Endothelial cell of umbilical vein (primary cell): ENCODE measurements around the gene ZCCHC14. TPM values are rescaled to one million over a fixed set of nuclear protein-coding genes. Genes with fewer than 3 reads are reported as not detected.

ENCODE experiments used
- BruUV-seq: library from RNA; stranded (reverse); fragments of 400-500 nt; replicated peaks from 2 replicates; lab custom pipeline; 2021; lab: Mats Ljungman, UMichigan
- CTCF ChIA-PET: fragments of 300-600, 350-600 bp; sonication (Branson Sonifier 250); formaldehyde crosslinking; loops from one replicate; lab custom pipeline; 2021; ENCODE audit warnings: antibody characterized with exemption, inconsistent platforms; lab: Charles Lee
- POLR2A ChIA-PET: fragments of 300-600, 350-600 bp; sonication (Branson Sonifier 250); formaldehyde crosslinking; loops from one replicate; lab custom pipeline; 2021; ENCODE audit warnings: antibody characterized with exemption, inconsistent platforms; lab: Charles Lee
- DNase-seq: peaks from one replicate; pipeline ENCODE4 v3.0.0-alpha.2; 2011; ENCODE audit warnings: low read depth, low spot score
- FAIRE-seq: peaks from 2 replicates; lab custom pipeline; 2011; peaks lifted over from hg19 to GRCh38; lab: Jason Lieb, UNC
- H2AFZ ChIP-seq: 2 replicates; pipeline ENCODE4 v1.6.0; 2012; ENCODE audit warnings: low read depth, low read length, control low read depth, inconsistent platforms
- H3K27ac ChIP-seq: 2 replicates; pipeline ENCODE4 v1.5.1; 2011; ENCODE audit warnings: low read depth, mild to moderate bottlenecking, control low read depth, low read length, moderate library complexity; ENCODE audit not compliant: insufficient read depth
- H3K27me3 ChIP-seq, 2 experiments: 2 replicates each; pipeline versions ENCODE4 v1.6.0 to v1.6.1; 2011; ENCODE audit warnings: low read length in 2 of 2, mixed read lengths in 1 of 2; ENCODE audit not compliant: control insufficient read depth in 2 of 2, insufficient read depth in 2 of 2
- H3K36me3 ChIP-seq, 2 experiments: 2 replicates in 1 of 2; 3 replicates in 1 of 2; pipeline ENCODE4 v1.5.1; 2011; ENCODE audit warnings: low read length in 2 of 2, mild to moderate bottlenecking in 1 of 2, moderate library complexity in 1 of 2; ENCODE audit not compliant: control insufficient read depth in 2 of 2, insufficient read depth in 2 of 2; ENCODE audit errors: extremely low read depth in 1 of 2
- H3K4me1 ChIP-seq: 3 replicates; pipeline ENCODE4 v1.5.1; 2011; ENCODE audit warnings: mild to moderate bottlenecking, low read length; ENCODE audit not compliant: control insufficient read depth, insufficient read depth; ENCODE audit errors: extremely low read depth
- H3K4me2 ChIP-seq: 2 replicates; pipeline ENCODE4 v1.6.1; 2011; ENCODE audit warnings: low read length, control low read depth, mixed read lengths; ENCODE audit not compliant: insufficient read depth
- H3K4me3 ChIP-seq, 3 experiments: fragments of 200-600 bp in 1 of 3; sonication (generic), shearing (Covaris generic) in 1 of 3; replicated peaks in 1 of 3; 2 replicates each; pipeline ENCODE4 v1.5.1; 2011 to 2016; ENCODE audit warnings: control low read depth in 3 of 3, low read length in 3 of 3, mild to moderate bottlenecking in 2 of 3, inconsistent platforms in 1 of 3, low read depth in 1 of 3, moderate library complexity in 1 of 3; ENCODE audit not compliant: insufficient read depth in 1 of 3
- H3K79me2 ChIP-seq: 2 replicates; pipeline ENCODE4 v1.6.0; 2012; ENCODE audit warnings: low read length, inconsistent platforms; ENCODE audit not compliant: control insufficient read depth, insufficient read depth
- H3K9ac ChIP-seq: replicated peaks from 2 replicates; pipeline ENCODE3; 2011; ENCODE audit warnings: low read length, control low read depth; ENCODE audit not compliant: insufficient read depth; ENCODE audit errors: extremely low read depth
- H3K9me1 ChIP-seq: replicated peaks from 3 replicates; pipeline ENCODE4 v1.6.0; 2011; ENCODE audit warnings: mild to moderate bottlenecking, low read length; ENCODE audit not compliant: control insufficient read depth, insufficient read depth; ENCODE audit errors: extremely low read depth
- H3K9me3 ChIP-seq: replicated peaks from 2 replicates; pipeline ENCODE4 v1.5.1; 2012; ENCODE audit warnings: low read length, inconsistent platforms; ENCODE audit not compliant: control insufficient read depth, insufficient read depth
- H4K20me1 ChIP-seq: replicated peaks from 2 replicates; pipeline ENCODE3; 2011; ENCODE audit warnings: mild to moderate bottlenecking, low read length; ENCODE audit not compliant: control insufficient read depth, insufficient read depth; ENCODE audit errors: extremely low read depth
- EZH2 ChIP-seq: IDR thresholded peaks from 2 replicates; pipeline ENCODE4 v1.6.1; 2012; ENCODE audit warnings: borderline replicate concordance, low read depth, mild to moderate bottlenecking, moderate library complexity, low read length, inconsistent platforms; ENCODE audit not compliant: severe bottlenecking
- FOS ChIP-seq: IDR thresholded peaks from 2 replicates; pipeline ENCODE4 v1.6.1; 2011; ENCODE audit warnings: mild to moderate bottlenecking, low read length, moderate library complexity, borderline replicate concordance; ENCODE audit not compliant: insufficient read depth
- GATA2 ChIP-seq: IDR thresholded peaks from 2 replicates; pipeline ENCODE4 v1.7.0; 2011; ENCODE audit warnings: low read depth, mild to moderate bottlenecking, moderate library complexity, mixed read lengths, low read length; ENCODE audit not compliant: insufficient read length, insufficient read depth
- JUN ChIP-seq: IDR thresholded peaks from 2 replicates; pipeline ENCODE4 v1.6.1; 2011; ENCODE audit warnings: borderline replicate concordance, low read depth; ENCODE audit not compliant: insufficient read length, insufficient read depth
- MYC ChIP-seq: IDR thresholded peaks from one replicate; pipeline ENCODE4 v1.6.1; 2011; ENCODE audit warnings: mild to moderate bottlenecking, low read depth, low read length
- POLR2A ChIP-seq: IDR thresholded peaks from 2 replicates; pipeline ENCODE4 v1.6.1; 2012; ENCODE audit warnings: low read depth, mild to moderate bottlenecking, control low read depth, low read length
- POLR2AphosphoS5 ChIP-seq: IDR thresholded peaks from 2 replicates; pipeline ENCODE4 v1.6.1; 2012; ENCODE audit warnings: low read depth, mild to moderate bottlenecking, control low read depth, low read length, moderate library complexity; ENCODE audit not compliant: insufficient read depth
- dilution Hi-C: fragments of 300-500 bp; cut with MboI; formaldehyde crosslinking; loops from one replicate; pipeline ENCODE4 v1.15.0; 2019; ENCODE audit warnings: low sequenced_read_pairs; ENCODE audit not compliant: extremely low pct_ligation_motif_present
- intact Hi-C: fragments of 100-400 bp; cut with micrococcal nuclease; formaldehyde crosslinking; loops from one replicate; pipeline ENCODE4 v1.10.0; 2022
- polyA plus RNA-seq, 4 experiments: library from polyadenylated mRNA; depleted of rRNA in 3 of 4; stranded (reverse) in 3 of 4; unstranded in 1 of 4; fragments of >200 nt; gene quantifications; 2 replicates each; pipeline versions ENCODE4 v1.2.1 to v1.2.3, GENCODE V29; 2011 to 2012; ENCODE audit warnings: missing spikeins in 1 of 4
- total RNA-seq: library from RNA; stranded (reverse); gene quantifications from 2 replicates; pipeline ENCODE4 v1.2.3, GENCODE V29; 2021
- TF ChIP-seq, protein P1 (sequence below), 2 donors: IDR thresholded peaks; 1 replicate in 1 of 2; 2 replicates in 1 of 2; pipeline ENCODE4 v1.5.1; 2011; ENCODE audit warnings: low read length in 2 of 2, mild to moderate bottlenecking in 2 of 2, moderate library complexity in 2 of 2, control low read depth in 1 of 2, inconsistent platforms in 1 of 2, low read depth in 1 of 2; ENCODE audit not compliant: insufficient read depth in 1 of 2; ENCODE audit errors: extremely low read depth in 1 of 2
- TF ChIP-seq, protein P2 (sequence below): IDR thresholded peaks from 2 replicates; pipeline ENCODE4 v1.6.1; 2011; ENCODE audit not compliant: insufficient read depth, insufficient read length

ZCCHC14 gene
- total and polyA plus RNA-seq, 2 donors (not counting 3 experiments of a cell fraction or from before 2014, with no cell fraction given): 9.5 to 30.9 TPM

DNA sequence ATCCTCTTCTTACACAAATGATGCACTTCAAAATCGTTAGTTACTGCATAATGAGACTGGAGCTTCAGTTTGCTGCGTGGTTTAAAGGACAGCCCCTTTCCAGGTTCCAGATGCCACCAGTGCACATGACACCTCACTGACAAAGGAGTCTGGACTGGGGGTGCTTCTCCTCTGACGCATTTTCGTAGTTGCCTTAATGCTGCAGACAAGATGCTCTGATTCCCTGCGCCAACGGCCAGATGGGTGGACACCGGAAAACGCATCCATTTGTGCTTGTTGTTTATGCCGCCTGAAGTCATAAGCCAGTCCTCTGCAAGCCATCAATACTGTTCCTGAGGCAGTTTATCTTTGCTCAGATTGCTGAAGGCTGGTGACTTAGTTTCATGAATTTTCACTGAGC, 125.3 kb downstream of the ZCCHC14 start:
- Histone ChIP-seq H3K79me2 (peaks cover 47% of the 10 kb centered on the region), H3K27me3 (no peaks in the 10 kb centered on the region), H3K4me2 (no peak overlapping the region), H4K20me1 (no peaks in the 10 kb centered on the region), H3K4me3 (no peak overlapping the region), H2AFZ (no peak overlapping the region), H3K9ac (no peak overlapping the region), H3K9me3 (no peaks in the 10 kb centered on the region), H3K36me3 (no peaks in the 10 kb centered on the region), H3K27ac (no peak overlapping the region), H3K9me1 (no peaks in the 10 kb centered on the region), H3K4me1 (peaks cover 20% of the 10 kb centered on the region)
- TF ChIP-seq POLR2A (no peak), JUN (no peak)
- TF ChIP-seq, protein P1, sequence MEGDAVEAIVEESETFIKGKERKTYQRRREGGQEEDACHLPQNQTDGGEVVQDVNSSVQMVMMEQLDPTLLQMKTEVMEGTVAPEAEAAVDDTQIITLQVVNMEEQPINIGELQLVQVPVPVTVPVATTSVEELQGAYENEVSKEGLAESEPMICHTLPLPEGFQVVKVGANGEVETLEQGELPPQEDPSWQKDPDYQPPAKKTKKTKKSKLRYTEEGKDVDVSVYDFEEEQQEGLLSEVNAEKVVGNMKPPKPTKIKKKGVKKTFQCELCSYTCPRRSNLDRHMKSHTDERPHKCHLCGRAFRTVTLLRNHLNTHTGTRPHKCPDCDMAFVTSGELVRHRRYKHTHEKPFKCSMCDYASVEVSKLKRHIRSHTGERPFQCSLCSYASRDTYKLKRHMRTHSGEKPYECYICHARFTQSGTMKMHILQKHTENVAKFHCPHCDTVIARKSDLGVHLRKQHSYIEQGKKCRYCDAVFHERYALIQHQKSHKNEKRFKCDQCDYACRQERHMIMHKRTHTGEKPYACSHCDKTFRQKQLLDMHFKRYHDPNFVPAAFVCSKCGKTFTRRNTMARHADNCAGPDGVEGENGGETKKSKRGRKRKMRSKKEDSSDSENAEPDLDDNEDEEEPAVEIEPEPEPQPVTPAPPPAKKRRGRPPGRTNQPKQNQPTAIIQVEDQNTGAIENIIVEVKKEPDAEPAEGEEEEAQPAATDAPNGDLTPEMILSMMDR (IDR thresholded peaks at IDR 0.05; ENCODE audit: extremely low read depth in 1 of 2, insufficient read depth in 1 of 2, low read depth in 1 of 2, low read length in 2 of 2): no peak
- intact Hi-C loops: loop anchor here (5.0 kb wide), 1 partner anchor 35 kb away; no protein-coding TSS in a partner anchor
- POLR2A ChIA-PET: no interaction called here
- dilution Hi-C loops: no loop called here
- no TSS peak for BruUV-seq
- no peak for FAIRE-seq
- CTCF ChIA-PET: no interaction called here
- no peak for DNase-seq

DNA sequence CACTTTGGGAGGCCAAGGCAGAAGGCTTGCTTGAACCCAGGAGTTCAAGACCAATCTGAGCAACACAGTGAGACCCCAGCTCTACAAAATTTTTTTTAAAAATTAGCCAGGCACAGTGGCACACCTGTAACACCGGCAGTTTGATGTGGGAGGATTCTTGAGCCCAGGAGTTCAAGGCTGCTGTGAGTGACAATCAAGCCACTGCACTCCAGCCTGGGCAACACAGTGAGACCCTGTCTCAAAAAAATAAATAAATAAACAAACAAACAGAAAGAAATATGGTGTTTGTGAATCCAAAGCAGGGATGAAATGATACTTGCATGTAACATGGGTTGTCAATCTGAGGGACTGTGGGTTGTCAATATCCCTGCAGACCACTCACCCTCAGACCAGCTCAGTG, 125.9 kb downstream of the ZCCHC14 start:
- Histone ChIP-seq H3K9me1 (no peaks in the 10 kb centered on the region), H3K27ac (no peak overlapping the region), H3K79me2 (peaks cover 42% of the 10 kb centered on the region), H3K4me1 (peaks cover 20% of the 10 kb centered on the region), H3K27me3 (no peaks in the 10 kb centered on the region), H3K9ac (no peak overlapping the region), H3K4me3 (no peak overlapping the region), H3K36me3 (no peaks in the 10 kb centered on the region), H4K20me1 (no peaks in the 10 kb centered on the region), H3K9me3 (no peaks in the 10 kb centered on the region), H3K4me2 (no peak overlapping the region), H2AFZ (no peak overlapping the region)
- intact Hi-C loops (loop anchor here (5.0 kb wide), 1 partner anchor 35 kb away; no protein-coding TSS in a partner anchor), dilution Hi-C loops (no loop called here)
- DNase-seq (no peak), FAIRE-seq (no peak)
- POLR2A ChIA-PET: no interaction called here
- no TSS peak for BruUV-seq
- CTCF ChIA-PET: no interaction called here
- TF ChIP-seq EZH2 (no peak), FOS (no peak), MYC (no peak), POLR2A (no peak), JUN (no peak), POLR2AphosphoS5 (no peak), GATA2 (no peak)
- TF ChIP-seq, protein P1 (IDR thresholded peaks at IDR 0.05; ENCODE audit: extremely low read depth in 1 of 2, insufficient read depth in 1 of 2, low read depth in 1 of 2, low read length in 2 of 2): no peak
- TF ChIP-seq, protein P2, sequence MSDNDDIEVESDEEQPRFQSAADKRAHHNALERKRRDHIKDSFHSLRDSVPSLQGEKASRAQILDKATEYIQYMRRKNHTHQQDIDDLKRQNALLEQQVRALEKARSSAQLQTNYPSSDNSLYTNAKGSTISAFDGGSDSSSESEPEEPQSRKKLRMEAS: no peak
